Hepatocyte (in vitro differentiated cells): ENCODE measurements around the gene KIF26B.

Experiments used
- CTCF ChIP-seq: fragments of 200-600 bp; sonication (generic); IDR thresholded peaks from 2 replicates; pipeline ENCODE4 v1.5.1; 2016; ENCODE audit warnings: antibody characterized with exemption, mild to moderate bottlenecking; ENCODE audit not compliant: poor library complexity
- EZH2 ChIP-seq: fragments of 200-600 bp; sonication (generic); IDR thresholded peaks from 2 replicates; pipeline ENCODE4 v1.6.1; 2016; ENCODE audit warnings: antibody characterized with exemption, mild to moderate bottlenecking, borderline replicate concordance
- EZH2phosphoT487 ChIP-seq: fragments of 200-600 bp; sonication (generic); IDR thresholded peaks from one replicate; pipeline ENCODE4 v1.6.1; 2018; ENCODE audit warnings: antibody characterized with exemption, mild to moderate bottlenecking, low read depth, moderate library complexity; ENCODE audit not compliant: unreplicated experiment, severe bottlenecking

GRCh38 chr1:245690156-245690690, 535.4 kb downstream of the KIF26B start:
- TF ChIP-seq EZH2 (no peak), CTCF (no peak), EZH2phosphoT487 (no peak)
